ENCODE data around the gene CMTM7. TPM values are rescaled to one million over a fixed set of nuclear protein-coding genes. Genes with fewer than 3 reads are reported as not detected.

Gene CMTM7
- total and polyA plus RNA-seq, 2 of the 13 experiments (the other 11 are each of a cell fraction or from before 2014, with no cell fraction given): 20.9 to 21.4 TPM

DNA sequence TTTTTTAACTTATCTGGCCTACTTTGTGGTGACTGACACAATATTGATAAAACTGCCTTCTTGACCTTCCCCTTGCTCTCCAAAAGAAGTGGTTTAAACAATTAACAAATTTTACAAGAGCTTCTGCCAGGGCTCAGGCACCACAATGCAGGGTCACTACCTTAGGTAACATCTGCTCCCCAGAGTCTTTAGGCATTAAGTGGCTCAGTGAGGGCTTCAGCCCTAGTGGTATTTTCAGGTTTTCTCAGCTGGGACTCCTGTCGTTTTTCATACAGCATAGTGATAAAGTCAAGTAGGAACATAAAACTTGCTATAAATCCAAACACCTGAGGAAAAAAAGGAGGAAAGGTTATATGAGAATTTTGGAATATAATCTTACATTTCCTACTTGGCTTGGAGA is 92.1 kb downstream of the CMTM7 start:
- no peak for TF ChIP-seq HNRNPK (IDR thresholded peaks at IDR 0.05; ENCODE audit: low read depth, low read length, poor library complexity, severe bottlenecking)
- no peak for TF ChIP-seq PTBP1 (IDR thresholded peaks at IDR 0.05; ENCODE audit: low read depth, low read length, poor library complexity, severe bottlenecking)
- no peak for TF ChIP-seq HOXA5 (CRISPR knock-in tag; IDR thresholded peaks at IDR 0.05)
- TF ChIP-seq, protein P1, sequence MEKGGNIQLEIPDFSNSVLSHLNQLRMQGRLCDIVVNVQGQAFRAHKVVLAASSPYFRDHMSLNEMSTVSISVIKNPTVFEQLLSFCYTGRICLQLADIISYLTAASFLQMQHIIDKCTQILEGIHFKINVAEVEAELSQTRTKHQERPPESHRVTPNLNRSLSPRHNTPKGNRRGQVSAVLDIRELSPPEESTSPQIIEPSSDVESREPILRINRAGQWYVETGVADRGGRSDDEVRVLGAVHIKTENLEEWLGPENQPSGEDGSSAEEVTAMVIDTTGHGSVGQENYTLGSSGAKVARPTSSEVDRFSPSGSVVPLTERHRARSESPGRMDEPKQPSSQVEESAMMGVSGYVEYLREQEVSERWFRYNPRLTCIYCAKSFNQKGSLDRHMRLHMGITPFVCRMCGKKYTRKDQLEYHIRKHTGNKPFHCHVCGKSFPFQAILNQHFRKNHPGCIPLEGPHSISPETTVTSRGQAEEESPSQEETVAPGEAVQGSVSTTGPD (CRISPR knock-in tag; IDR thresholded peaks at IDR 0.05): no peak
- TF ChIP-seq SIN3A (IDR thresholded peaks at IDR 0.05; ENCODE audit: borderline replicate concordance, low read depth, low read length): no peak
- TF ChIP-seq, protein P2, sequence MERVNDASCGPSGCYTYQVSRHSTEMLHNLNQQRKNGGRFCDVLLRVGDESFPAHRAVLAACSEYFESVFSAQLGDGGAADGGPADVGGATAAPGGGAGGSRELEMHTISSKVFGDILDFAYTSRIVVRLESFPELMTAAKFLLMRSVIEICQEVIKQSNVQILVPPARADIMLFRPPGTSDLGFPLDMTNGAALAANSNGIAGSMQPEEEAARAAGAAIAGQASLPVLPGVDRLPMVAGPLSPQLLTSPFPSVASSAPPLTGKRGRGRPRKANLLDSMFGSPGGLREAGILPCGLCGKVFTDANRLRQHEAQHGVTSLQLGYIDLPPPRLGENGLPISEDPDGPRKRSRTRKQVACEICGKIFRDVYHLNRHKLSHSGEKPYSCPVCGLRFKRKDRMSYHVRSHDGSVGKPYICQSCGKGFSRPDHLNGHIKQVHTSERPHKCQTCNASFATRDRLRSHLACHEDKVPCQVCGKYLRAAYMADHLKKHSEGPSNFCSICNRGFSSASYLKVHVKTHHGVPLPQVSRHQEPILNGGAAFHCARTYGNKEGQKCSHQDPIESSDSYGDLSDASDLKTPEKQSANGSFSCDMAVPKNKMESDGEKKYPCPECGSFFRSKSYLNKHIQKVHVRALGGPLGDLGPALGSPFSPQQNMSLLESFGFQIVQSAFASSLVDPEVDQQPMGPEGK (CRISPR knock-in tag; IDR thresholded peaks at IDR 0.05): no peak
- TF ChIP-seq MAFK (conservative IDR thresholded peaks at IDR 0.05 in 1 of 2, IDR thresholded peaks at IDR 0.05 in 1 of 2; ENCODE audit: low read length in 2 of 2): no peak
- no peak for TF ChIP-seq ZNF572 (CRISPR knock-in tag; IDR thresholded peaks at IDR 0.05)
- H2AFZ ChIP-seq (ENCODE audit: low read length): no peak overlapping the region
- H3K27ac ChIP-seq (ENCODE audit: extremely low read length, insufficient read depth, low read length): no peak overlapping the region
- peaks cover 12% of the 10 kb centered on the region for H3K4me1 ChIP-seq (ENCODE audit: insufficient read depth, low read length)
- in situ Hi-C loops (cut with HindIII; ENCODE audit: extremely low pct_ligation_motif_present, low pct_unique_long_range_greater_than_20kb) (no loop called here), intact Hi-C loops (cut with micrococcal nuclease; ENCODE audit: unreplicated experiment) (no loop called here)
- H3K4me2 ChIP-seq (ENCODE audit: low read depth, low read length): no peak overlapping the region
- WGBS (ENCODE audit: low lambda C conversion rate): 90% methylated on average over 1 of the region's 1 CpG
- no peaks in the 10 kb centered on the region for H3K79me2 ChIP-seq (ENCODE audit: insufficient read depth, low read length)
- H3K9me3 ChIP-seq (ENCODE audit: low read length): no peaks in the 10 kb centered on the region
- no peaks in the 10 kb centered on the region for H3K27me3 ChIP-seq (ENCODE audit: control insufficient read depth in 1 of 2, insufficient read depth in 2 of 2, low read length in 2 of 2)
- no peak overlapping the region for H3K9ac ChIP-seq (ENCODE audit: insufficient read depth, low read depth, low read length)
- H4K20me1 ChIP-seq (ENCODE audit: insufficient read depth, low read length): no peaks in the 10 kb centered on the region
- H3K36me3 ChIP-seq (replicated peaks in 1 of 2; ENCODE audit: control insufficient read depth in 1 of 2, insufficient read depth in 2 of 2, low read length in 2 of 2): peaks cover 1 to 36% of the 10 kb centered on the region in 2 experiments; a peak in 4 of 5 replicates
- DNase-seq (ENCODE audit: low spot score): no peak
- H3K4me3 ChIP-seq (replicated peaks in 1 of 3; ENCODE audit: insufficient read depth in 1 of 3, low read depth in 2 of 3, low read length in 3 of 3): no peak overlapping the region
- CTCF ChIA-PET (ENCODE audit: low intra/inter-chr PET ratio, low total read pairs): no interaction called here
- POLR2A ChIA-PET: no interaction called here
- FAIRE-seq: no peak
- no peak for ATAC-seq
- no TSS peak for BruUV-seq (replicated peaks)
